UCSD-AML1 (cell line): ENCODE measurements around the gene GPR141.
"Not testable (repeated sequence)": the region's sequence is repeated elsewhere in the genome, so short reads cannot be mapped to it uniquely, and the experiment has no call there.

Experiments
- DNase-seq: peaks from one replicate; lab custom pipeline; 2025; ENCODE audit not compliant: unreplicated experiment; lab: John Stamatoyannopoulos, UW

The GPR141 gene

GRCh38 chr7:37684927-37685326, 1.4 kb downstream of the GPR141 start:
- DNase-seq: no peak

- no peak for DNase-seq
These were observed 3.2 kb downstream of the GPR141 start for GRCh38 chr7:37686556-37687345.

- peak; percentile 29 for DNase-seq
These were observed 6.6 kb downstream of the GPR141 start for GRCh38 chr7:37690206-37690605.

GRCh38 chr7:37694208-37695094, 10.9 kb downstream of the GPR141 start:
- DNase-seq: peak; percentile 45

GRCh38 chr7:37698276-37698675, 14.7 kb downstream of the GPR141 start:
- no peak for DNase-seq

- no peak for DNase-seq
These were observed 15.2 kb downstream of the GPR141 start for GRCh38 chr7:37698782-37699181.

- no peak for DNase-seq
These were observed 18.2 kb downstream of the GPR141 start for GRCh38 chr7:37701769-37702168.

- no peak for DNase-seq
These were observed 19.8 kb downstream of the GPR141 start for GRCh38 chr7:37703361-37703760.

GRCh38 chr7:37704328-37704833, 20.8 kb downstream of the GPR141 start:
- DNase-seq: not testable (repeated sequence)

GRCh38 chr7:37705976-37706375, 22.4 kb downstream of the GPR141 start:
- DNase-seq: no peak

GRCh38 chr7:37706804-37707203, 23.2 kb downstream of the GPR141 start:
- DNase-seq: no peak

- no peak for DNase-seq
These were observed 24.4 kb downstream of the GPR141 start for GRCh38 chr7:37707754-37708485.

- no peak for DNase-seq
These were observed 26.3 kb downstream of the GPR141 start for GRCh38 chr7:37709631-37710509.

GRCh38 chr7:37713613-37714012, 30.0 kb downstream of the GPR141 start:
- DNase-seq: no peak

- DNase-seq: no peak
These were observed 31.0 kb downstream of the GPR141 start for GRCh38 chr7:37714606-37715005.

- DNase-seq: no peak
These were observed 35.0 kb downstream of the GPR141 start for GRCh38 chr7:37718585-37718984.

- DNase-seq: no peak
These were observed 35.5 kb downstream of the GPR141 start for GRCh38 chr7:37719077-37719476.

- no peak for DNase-seq
These were observed 41.2 kb downstream of the GPR141 start for GRCh38 chr7:37724732-37725131.

GRCh38 chr7:37726016-37726415, 42.5 kb downstream of the GPR141 start:
- DNase-seq: no peak

- no peak for DNase-seq
These were observed 45.2 kb downstream of the GPR141 start for GRCh38 chr7:37728747-37729146.
